Ovary (tissue), 9 donors: ENCODE measurements around the gene HBZ. TPM values are rescaled to one million over a fixed set of nuclear protein-coding genes. Genes with fewer than 3 reads are reported as not detected.

Experiments used
- DNase-seq, 5 donors: peaks; one replicate each; pipeline ENCODE4 v3.0.0-alpha.2; 2019 to 2020
- H3K27ac ChIP-seq, 2 donors: fragments of 200-600 bp; one replicate each; pipeline versions ENCODE4 v1.5.1 to v1.8.0; 2019 to 2022
- H3K27me3 ChIP-seq: fragments of 200-600 bp; one replicate; pipeline ENCODE4 v1.8.0; 2022
- H3K36me3 ChIP-seq: fragments of 200-600 bp; sonication (generic); one replicate; pipeline ENCODE4 v1.5.1; 2019
- H3K4me1 ChIP-seq: one replicate; pipeline ENCODE4 v1.8.1; 2013; ENCODE audit warnings: mild to moderate bottlenecking, moderate library complexity; ENCODE audit not compliant: insufficient read depth
- H3K4me3 ChIP-seq: fragments of 200-600 bp; sonication (generic); one replicate; pipeline ENCODE4 v1.5.1; 2017
- H3K9me3 ChIP-seq, 2 donors: fragments of 200-600 bp in 1 of 2; sonication (generic) in 1 of 2; one replicate each; pipeline versions ENCODE4 v1.5.1 to v1.8.1; 2013 to 2019; ENCODE audit warnings: mild to moderate bottlenecking in 1 of 2, moderate library complexity in 1 of 2
- EP300 ChIP-seq: sonication (generic); formaldehyde crosslinking; IDR thresholded peaks from one replicate; pipeline ENCODE4 v1.6.1; 2017; ENCODE audit warnings: antibody characterized with exemption
- POLR2A ChIP-seq: fragments of 450-650 bp; IDR thresholded peaks from one replicate; pipeline ENCODE4 v1.6.1; 2017; ENCODE audit warnings: antibody characterized with exemption, mild to moderate bottlenecking, moderate library complexity
- WGBS, 3 donors: extraction: QIAGEN DNeasy Blood & Tissue Kit in 1 of 3; methylation state at CpG; one replicate each; pipeline versions ENCODE4 v1.1.5 to v1.1.7; 2013 to 2017; 5-methylcytosine and 5-hydroxymethylcytosine counted together
- intact Hi-C, 4 donors: fragments of 100-400 bp; cut with DNase I; formaldehyde crosslinking; loops; one replicate each; pipeline versions ENCODE4 v1.11.0 to v1.15.1; 2022 to 2023
- polyA plus RNA-seq, 2 donors: library from polyadenylated mRNA; stranded (reverse); fragments of 200-250 nt in 1 of 2; fragments of 350-450 nt in 1 of 2; fragmentation: Illumina TruSeq in 1 of 2; extraction: RNeasy Lipid Tissue Mini Kit (QIAGEN cat#74804) in 1 of 2; gene quantifications; one replicate each; pipeline ENCODE4 v1.2.3, GENCODE V29; 2013 to 2014
- total RNA-seq, 7 donors: library from RNA; depleted of rRNA in 2 of 7; stranded (reverse); fragments of >200 nt in 2 of 7; fragmentation: NEBNext Ultra II Directional in 3 of 7; extraction: Animal tissue kit (Norgen Biotek cat#: 25700) in 3 of 7; gene quantifications; one replicate each; pipeline versions ENCODE4 v1.1.0 to v1.2.4, GENCODE V29; 2016 to 2023
- TF ChIP-seq, protein P1 (sequence below), 3 donors: fragments of 450-650 bp in 2 of 3; fragments of 200-600 bp in 1 of 3; IDR thresholded peaks; one replicate each; pipeline versions ENCODE4 v1.5.1 to v1.8.0; 2016 to 2022; ENCODE audit warnings: antibody characterized with exemption in 3 of 3, mild to moderate bottlenecking in 1 of 3
- donor health status: DM: no; HTN: no; CAD: no; lungs with moderate emphysema.
- donor health status: DM: no; HTN: no; CAD: no.
- donor health status: Bipolar disorder and iron deficiency.
- donor health status: DM: yes; HTN: yes; CAD: no.
- donor health status: DM: no; HTN: no; CAD: no.
- donor health status: DM: yes; HTN: yes; CAD: no.

Gene HBZ
- total and polyA plus RNA-seq, 9 donors: 0.28 TPM; not detected in 8

DNA sequence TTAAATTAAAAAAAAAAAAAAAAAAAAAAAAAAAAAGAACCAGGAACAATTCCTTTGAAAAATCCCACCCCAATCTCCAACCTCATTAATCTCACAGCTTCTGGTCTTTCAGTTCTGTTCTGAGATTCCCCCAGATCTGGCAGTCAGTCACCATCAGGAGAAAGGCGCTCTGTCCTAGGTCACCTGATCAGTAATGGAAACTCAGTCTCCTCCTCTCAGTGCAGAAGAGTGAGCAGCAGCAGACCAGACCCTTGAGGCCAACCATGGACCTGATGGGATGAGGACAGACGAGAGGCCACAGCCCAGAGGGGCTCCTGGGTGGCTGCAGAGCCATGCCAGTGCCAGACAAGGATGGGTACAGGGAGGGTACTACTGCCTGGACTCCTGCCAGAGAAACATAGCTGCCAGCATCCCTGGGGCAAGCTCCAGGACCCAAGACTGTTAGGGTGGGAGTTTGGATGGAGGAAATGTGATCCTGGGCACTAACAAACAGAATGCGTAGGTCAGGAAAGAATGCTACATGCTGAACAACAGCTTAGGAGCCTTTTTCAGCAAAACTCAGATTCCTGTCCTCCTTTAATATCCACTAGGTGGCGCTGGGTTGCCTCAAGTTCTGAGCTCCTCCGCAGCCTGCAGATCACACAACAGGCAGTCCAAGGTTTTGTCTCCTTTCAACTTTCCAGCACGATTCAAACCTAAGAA lies 45.7 kb upstream of the HBZ start:
- no peaks in the 10 kb centered on the region for H3K9me3 ChIP-seq
- peaks cover 10% of the 10 kb centered on the region for H3K4me1 ChIP-seq
- no peak overlapping the region for H3K27ac ChIP-seq
- intact Hi-C loops: loop anchor here in 2 of 4 donors (2.0 to 5.0 kb wide), 3 partner anchors 74 to 256 kb away; partner anchors contain the start of gene HBQ1 (in 2 of the 2)
- no peak overlapping the region for H3K4me3 ChIP-seq
- 20 to 31% (median 26%) methylated on average over 6 of the region's 6 CpGs for WGBS, 3 donors
- H3K27me3 ChIP-seq: no peaks in the 10 kb centered on the region
- DNase-seq: peak in 3 of 5 donors; percentile 49 to 67 (median 56)
- TF ChIP-seq EP300: no peak
- TF ChIP-seq, protein P1, sequence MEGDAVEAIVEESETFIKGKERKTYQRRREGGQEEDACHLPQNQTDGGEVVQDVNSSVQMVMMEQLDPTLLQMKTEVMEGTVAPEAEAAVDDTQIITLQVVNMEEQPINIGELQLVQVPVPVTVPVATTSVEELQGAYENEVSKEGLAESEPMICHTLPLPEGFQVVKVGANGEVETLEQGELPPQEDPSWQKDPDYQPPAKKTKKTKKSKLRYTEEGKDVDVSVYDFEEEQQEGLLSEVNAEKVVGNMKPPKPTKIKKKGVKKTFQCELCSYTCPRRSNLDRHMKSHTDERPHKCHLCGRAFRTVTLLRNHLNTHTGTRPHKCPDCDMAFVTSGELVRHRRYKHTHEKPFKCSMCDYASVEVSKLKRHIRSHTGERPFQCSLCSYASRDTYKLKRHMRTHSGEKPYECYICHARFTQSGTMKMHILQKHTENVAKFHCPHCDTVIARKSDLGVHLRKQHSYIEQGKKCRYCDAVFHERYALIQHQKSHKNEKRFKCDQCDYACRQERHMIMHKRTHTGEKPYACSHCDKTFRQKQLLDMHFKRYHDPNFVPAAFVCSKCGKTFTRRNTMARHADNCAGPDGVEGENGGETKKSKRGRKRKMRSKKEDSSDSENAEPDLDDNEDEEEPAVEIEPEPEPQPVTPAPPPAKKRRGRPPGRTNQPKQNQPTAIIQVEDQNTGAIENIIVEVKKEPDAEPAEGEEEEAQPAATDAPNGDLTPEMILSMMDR (IDR thresholded peaks at IDR 0.05): peak; percentile 73 to 79 (median 74)
- TF ChIP-seq POLR2A: no peak
- H3K36me3 ChIP-seq: no peaks in the 10 kb centered on the region

DNA sequence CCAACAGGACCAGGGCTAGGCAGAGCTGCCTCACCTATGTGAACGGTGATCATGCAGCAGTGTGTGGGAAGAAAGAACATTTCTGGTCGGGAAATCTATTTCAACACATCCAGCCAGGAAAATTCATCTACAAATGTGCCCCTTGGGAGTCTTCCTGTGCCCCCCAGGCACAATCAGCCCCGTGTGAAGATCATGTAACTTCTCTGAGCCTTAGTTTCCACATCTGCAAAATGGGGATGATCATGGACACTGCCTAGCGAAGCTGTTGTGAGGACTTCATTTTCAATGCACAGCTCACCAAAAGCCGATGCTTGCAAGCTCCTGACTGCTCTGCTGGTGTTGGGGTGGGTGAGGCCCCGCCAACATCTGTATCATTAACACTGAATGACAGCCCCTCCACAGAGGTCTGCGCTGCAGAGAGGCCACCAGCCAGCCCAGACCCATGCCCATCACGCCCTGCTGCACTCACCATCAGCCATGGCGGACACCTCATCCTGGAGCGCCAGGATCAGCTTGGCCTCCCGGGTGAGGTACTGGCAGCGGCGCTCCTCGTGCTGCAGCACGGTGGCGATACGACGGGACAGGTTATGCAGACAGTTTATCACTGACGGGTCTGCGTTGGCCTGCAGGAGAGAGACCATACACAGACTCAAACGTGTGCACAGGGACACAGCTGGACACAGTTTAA lies 40.1 kb upstream of the HBZ start:
- Histone ChIP-seq H3K27ac (no peak overlapping the region), H3K4me3 (no peak overlapping the region), H3K36me3 (no peaks in the 10 kb centered on the region), H3K4me1 (peaks cover 7% of the 10 kb centered on the region), H3K9me3 (no peaks in the 10 kb centered on the region), H3K27me3 (no peaks in the 10 kb centered on the region)
- DNase-seq: no peak
- TF ChIP-seq, protein P1 (IDR thresholded peaks at IDR 0.05): no peak
- TF ChIP-seq EP300: no peak
- no peak for TF ChIP-seq POLR2A
- WGBS, 3 donors: 89 to 91% (median 91%) methylated on average over 21 of the region's 21 CpGs
- intact Hi-C loops: no loop called here

DNA sequence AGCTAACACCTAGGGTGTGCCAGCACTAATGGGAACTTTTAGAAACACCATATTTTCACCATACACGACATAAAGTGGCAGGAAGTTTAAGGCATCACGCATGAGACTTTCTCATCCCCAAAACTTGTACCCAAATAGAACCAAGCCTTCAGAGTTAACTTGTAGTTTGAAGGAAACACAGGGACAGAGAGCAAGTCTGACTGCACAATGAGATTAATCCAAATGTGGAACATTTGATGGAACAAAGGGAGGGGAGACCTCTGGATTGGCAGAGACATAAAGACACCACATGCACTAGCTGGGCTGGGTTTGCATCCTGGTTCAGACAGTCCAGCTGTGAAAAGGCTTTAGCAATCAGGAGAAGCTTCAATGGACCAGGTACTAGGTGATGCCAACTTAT lies 38.1 kb upstream of the HBZ start:
- H3K4me3 ChIP-seq: no peak overlapping the region
- H3K27me3 ChIP-seq: no peaks in the 10 kb centered on the region
- 89 to 91% (median 90%) methylated on average over 2 of the region's 2 CpGs for WGBS, 3 donors
- H3K9me3 ChIP-seq: no peaks in the 10 kb centered on the region
- DNase-seq: no peak
- TF ChIP-seq POLR2A (no peak), EP300 (no peak)
- TF ChIP-seq, protein P1 (IDR thresholded peaks at IDR 0.05): no peak
- no peaks in the 10 kb centered on the region for H3K36me3 ChIP-seq
- intact Hi-C loops: no loop called here
- no peak overlapping the region for H3K27ac ChIP-seq
- H3K4me1 ChIP-seq: peaks cover 7% of the 10 kb centered on the region

DNA sequence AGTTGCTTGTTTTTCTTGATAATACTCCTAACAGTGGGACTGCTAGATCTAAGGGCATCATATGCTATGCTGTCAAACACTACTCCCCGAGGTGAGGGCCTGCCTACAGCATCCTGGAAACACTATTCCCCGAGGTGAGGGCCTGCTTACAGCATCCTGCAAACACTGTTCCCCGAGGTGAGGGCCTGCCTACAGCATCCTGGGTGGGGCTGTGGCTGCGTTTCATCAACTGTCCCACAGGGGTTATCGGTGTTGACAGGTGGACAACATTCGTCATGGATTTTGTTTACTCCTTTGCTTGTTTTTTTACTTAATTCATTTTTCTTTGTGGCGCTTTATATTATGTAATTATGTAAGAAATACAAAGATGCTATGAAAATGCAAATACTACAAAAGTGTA lies 36.4 kb upstream of the HBZ start:
- intact Hi-C loops: no loop called here
- WGBS, 3 donors: 73 to 76% (median 75%) methylated on average over 7 of the region's 7 CpGs
- no peaks in the 10 kb centered on the region for H3K36me3 ChIP-seq
- H3K27ac ChIP-seq: no peak overlapping the region
- no peak overlapping the region for H3K4me3 ChIP-seq
- no peaks in the 10 kb centered on the region for H3K27me3 ChIP-seq
- peaks cover 7% of the 10 kb centered on the region for H3K4me1 ChIP-seq
- DNase-seq: no peak
- H3K9me3 ChIP-seq: no peaks in the 10 kb centered on the region
- TF ChIP-seq, protein P1 (IDR thresholded peaks at IDR 0.05): no peak
